ENCODE measurements around the gene TMIE.

The TMIE gene

DNA sequence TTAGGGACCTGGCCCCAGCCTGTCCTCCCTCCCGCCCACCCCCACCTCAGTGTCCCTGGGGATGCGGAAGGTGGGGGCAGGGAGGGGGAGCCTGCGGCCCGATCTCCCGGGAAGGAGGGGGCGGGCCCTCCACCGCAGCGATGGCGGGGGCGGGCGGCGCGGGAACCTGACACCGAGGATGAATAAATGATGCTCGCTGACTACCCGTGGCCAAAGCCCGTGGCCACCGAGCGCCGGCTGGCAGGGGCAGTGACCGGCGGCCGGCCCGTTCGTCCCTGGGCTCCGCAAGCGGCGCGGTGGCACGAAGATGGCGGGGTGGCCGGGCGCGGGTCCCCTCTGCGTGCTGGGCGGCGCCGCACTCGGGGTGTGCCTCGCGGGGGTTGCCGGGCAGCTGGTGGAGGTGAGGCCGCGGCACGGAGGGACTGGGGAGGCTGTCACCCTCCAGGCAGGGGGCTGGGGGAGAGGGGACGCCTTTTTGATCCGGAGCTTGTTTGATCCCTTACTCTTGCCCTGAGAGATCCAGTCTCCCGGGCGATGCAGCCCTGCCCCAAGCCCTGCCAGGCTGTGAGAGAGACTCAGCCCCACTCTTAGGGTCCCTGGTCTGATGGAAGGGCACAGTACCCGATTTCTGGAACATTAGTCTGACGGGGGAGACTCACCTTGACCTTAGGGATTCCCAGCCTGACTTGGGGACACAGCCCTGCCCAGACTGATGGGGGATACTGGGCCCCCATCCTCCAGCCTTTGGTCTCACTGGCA is at the start of gene TMIE:
Gene TMIE, plus strand, starts transcription at position 212 of the 759 bp plus-strand sequence. Its CDS starts 96 bp downstream, at position 308.
- DNase-seq = no peak

- no peak for DNase-seq
These were observed 45.9 kb upstream of the TMIE start for GRCh38 chr3:46655271-46655670.

DNA sequence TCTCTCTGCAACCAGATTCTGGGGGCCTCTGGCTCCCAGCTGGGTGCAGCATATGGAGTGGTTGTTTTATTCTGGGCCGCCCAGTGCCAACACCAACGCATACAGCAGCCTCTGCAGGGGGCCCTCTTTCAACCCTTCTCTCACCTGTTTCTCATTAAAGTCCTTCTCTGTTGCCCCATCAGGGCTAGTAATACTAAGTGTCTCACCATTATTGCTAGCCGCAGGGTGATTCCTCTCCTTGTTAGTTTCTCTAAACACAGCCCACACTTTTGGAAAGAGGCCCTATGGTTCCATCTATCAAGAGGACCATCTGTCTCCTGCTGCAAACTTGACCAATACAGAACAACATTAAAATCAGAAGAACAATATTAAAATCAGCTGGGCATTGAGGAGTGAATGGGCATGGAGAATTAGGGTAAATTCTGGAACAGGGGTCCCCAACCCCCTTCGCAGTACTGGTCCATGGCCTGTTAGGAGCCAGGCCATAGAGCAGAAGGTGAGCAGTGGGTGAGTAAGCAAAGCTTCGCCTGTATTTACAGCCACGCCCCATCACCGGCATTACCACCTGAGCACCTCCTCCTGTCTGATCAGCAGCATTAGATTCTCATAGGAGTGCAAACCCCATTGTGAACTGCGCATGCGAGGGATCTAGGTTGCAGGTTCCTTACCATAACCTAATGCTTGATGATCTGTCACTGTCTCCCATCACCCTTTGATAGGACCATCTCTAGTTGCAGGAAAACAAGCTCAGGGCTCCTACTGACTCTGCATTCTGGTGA is 44.2 kb upstream of the TMIE start:
- DNase-seq = no peak

DNA sequence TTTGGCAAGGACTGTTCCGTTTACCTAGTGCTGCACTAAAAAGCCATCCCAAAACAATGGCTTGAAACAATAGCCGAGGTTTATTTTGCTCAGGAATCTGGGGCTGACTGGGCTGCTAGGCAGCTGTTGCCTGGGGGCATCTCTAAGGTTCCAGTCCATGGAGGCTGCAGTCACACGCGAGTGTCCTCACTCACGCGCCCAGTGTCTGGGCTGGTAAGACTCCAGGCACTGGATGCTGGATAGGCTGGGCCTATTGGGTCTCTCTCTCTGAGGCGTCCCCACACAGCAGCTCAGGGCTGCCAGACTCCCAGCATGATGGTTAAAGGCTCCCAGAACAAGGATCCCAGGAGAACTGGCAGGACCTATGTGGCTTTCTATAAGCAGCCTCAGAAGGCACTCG is 41.9 kb upstream of the TMIE start:
- no peak for DNase-seq

DNA sequence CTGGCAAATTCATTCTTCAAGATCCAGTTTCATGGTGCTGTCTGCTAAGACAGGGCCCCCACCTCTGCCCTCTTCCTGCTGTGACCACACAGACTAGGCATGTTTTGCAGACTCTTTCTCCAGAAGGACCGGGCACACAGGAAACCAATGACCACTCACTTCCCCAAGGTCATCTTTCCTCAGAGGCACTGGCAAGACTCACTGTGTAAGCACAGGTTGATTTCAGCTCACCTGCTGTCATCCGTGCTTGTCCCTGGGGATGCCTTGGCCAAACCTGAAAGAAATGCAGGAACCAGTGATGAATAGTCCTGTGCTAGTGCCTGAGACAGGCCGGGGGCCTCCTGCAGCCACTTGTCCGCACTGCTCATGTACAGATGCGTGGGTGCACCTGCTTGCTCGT is 41.2 kb upstream of the TMIE start:
- DNase-seq = no peak

- DNase-seq = no peak
These were observed 40.4 kb upstream of the TMIE start for GRCh38 chr3:46660543-46661523.

GRCh38 chr3:46661776-46662766 is 39.1 kb upstream of the TMIE start:
- DNase-seq = no peak

GRCh38 chr3:46662771-46663551 is 38.2 kb upstream of the TMIE start:
- no peak for DNase-seq

DNA sequence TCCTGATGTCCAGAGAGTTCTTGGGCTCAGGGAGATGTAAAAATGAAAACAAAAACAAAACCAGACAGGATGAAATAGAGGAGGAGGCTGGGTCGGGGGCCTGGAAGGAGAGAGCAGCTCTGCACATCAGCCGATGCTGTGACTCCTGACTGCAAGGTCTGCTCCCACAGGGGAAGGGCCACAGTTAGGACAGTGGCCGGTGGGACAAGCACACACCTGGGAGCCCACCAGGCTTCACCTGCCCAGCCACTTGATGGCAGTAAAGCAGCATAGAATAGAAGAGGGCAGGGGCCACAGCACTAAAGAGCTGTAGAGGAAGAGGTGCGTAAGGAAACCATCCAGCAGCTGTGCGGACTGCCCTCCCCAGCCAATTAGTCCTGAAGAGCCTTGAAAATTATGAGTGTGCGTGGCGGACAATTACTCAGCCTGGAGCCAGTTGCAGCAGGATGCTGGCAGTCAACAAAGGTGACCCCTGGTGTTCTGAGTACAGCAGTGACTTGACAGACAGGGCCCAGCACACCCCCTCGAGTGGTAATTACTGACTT is 37.5 kb upstream of the TMIE start:
- no peak for DNase-seq

- no peak for DNase-seq
These were observed 36.8 kb upstream of the TMIE start for GRCh38 chr3:46664188-46664970.

- DNase-seq = no peak
These were observed 36.0 kb upstream of the TMIE start for GRCh38 chr3:46664971-46665762.

- no peak for DNase-seq
These were observed 35.3 kb upstream of the TMIE start for GRCh38 chr3:46665763-46666452.

DNA sequence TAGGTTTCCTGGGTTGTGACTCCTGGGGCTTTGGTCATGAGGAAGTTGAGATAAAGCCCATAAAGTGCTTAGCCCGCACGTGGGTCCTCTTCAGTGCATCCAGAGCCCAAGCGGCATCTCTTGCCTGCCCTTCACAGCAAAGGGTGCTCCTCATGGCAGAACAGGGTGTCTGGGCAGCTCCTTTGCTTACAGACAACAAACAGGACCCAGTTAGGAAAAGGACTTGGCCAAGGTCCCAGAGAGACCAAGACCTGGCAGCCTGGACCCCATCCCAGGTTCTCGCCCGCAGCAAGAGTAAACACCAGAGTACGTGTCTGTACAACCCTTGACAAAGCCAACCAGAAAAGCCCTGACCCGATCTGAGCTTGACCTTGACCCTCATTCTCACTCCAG is 34.7 kb upstream of the TMIE start:
- DNase-seq = no peak

DNA sequence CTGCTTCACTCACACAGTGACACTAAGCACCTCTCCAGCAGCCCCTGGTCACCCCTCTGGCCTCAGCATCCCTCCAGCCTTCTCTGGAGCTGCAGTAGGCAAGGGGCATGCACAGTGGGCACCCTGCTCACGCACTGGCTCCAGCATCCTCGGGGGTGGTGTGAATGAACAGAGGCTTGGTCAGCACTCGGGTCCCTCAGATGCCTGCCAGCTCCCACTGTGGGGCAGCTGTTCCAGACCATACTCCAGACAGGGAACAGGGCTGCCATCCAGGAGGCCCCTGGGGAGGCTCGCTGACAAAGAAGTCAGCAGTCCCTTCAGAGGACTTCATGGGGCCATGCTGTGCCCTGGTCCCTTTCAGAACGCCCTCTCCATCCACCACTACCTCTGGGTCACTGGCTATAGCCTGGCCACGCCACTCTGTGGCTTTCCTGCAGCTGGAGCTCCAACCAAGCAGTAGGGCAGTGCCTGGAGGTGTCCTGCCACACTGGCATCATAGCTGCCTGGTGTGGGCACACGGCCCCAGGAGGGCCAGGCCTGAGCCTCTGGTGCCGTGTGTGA is 34.1 kb upstream of the TMIE start:
- no peak for DNase-seq

DNA sequence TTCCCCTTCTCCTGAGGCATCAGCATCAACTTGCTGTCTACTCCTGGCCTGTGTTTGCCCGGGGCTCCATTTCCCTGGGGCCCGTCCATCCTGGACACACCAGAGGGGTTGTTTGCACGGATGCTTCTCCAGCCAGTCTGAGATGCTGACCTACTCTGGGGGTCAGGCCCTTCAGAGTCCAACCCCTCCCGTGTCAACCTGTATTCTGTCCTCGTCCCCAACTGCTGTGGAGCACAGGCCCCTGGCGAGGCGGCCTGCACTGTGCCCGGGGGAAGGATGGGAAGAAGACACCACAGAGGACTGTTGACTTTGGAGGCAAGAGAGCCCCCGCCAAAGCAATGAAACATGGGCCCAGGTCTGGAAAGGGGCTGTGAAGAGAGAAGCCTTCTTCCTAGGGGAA is 33.5 kb upstream of the TMIE start:
- no peak for DNase-seq

DNA sequence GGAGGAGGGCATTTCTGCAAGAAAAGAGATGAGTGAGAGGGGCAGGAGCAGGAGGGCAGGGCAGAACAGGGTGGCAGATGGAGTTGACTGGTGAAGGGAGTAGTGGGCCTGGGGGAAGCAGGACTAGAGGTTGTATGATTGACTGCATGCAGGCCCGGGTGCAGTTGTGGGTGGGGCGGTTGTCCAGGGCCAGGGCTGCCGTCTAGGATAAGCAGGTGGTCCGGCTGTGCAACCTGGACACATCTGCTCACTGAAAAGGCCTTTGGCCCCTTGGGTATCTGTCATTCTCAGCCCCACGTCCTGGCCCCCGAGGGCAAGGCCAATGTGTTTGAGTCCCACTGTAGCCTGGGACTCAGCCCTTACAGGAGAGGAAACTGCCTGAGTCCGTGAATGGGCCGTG is 33.1 kb upstream of the TMIE start:
- DNase-seq = no peak

DNA sequence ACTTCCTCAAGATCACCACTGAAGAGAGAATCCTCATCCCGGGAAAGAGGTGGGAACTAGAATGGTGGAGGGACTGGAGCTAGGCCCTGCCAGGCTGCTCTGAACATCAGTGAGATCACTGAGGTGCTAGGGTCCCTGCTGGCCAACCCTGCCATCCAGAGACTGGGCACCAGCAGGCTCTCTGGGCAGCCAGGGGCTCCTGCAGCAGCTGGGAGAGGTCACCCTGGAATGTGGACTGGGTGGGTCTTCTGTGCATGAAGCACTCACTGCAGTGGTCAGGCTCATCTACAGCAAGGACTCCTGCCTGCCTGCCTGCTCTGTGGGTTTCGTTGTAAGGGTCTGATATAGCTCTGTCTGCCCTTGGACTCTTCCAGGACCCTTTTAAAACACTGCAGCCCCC is 32.6 kb upstream of the TMIE start:
- DNase-seq = no peak

All from suppressor macrophage treated with lipopolysaccharide for 1 hour (primary cell).